IMR-90 (cell line): ENCODE data around the gene TINAGL1. TPM values are rescaled to one million over a fixed set of nuclear protein-coding genes. Genes with fewer than 3 reads are reported as not detected.

Experiments used
- ATAC-seq: fragments of 200-7000 bp; cut with Tn5 transposase; 2 replicates; pipeline ENCODE4 v1.9.1; 2020; ENCODE audit warnings: low read depth, mild to moderate bottlenecking, moderate library complexity
- BruUV-seq: library from RNA; stranded (reverse); fragments of 400-500 nt; replicated peaks from 2 replicates; lab custom pipeline; 2021; lab: Mats Ljungman, UMichigan
- CTCF ChIA-PET: fragments of 300-600 bp; formaldehyde crosslinking; extraction: SDS; loops from one replicate; lab custom pipeline; 2021; ENCODE audit warnings: antibody characterized with exemption; lab: Yijun Ruan, JAX
- POLR2A ChIA-PET: fragments of 300-600 bp; sonication (Branson Sonifier 250); formaldehyde crosslinking; loops from one replicate; lab custom pipeline; 2022; ENCODE audit warnings: antibody characterized with exemption; ENCODE audit not compliant: unreplicated experiment; lab: Charles Lee
- DNase-seq: peaks from one replicate; pipeline ENCODE4 v3.0.0; 2013
- H2AFZ ChIP-seq: replicated peaks from 2 replicates; pipeline ENCODE3; 2013; ENCODE audit warnings: low read length, mild to moderate bottlenecking; ENCODE audit not compliant: poor library complexity
- H2AK5ac ChIP-seq: 2 replicates; pipeline ENCODE4 v1.6.1; 2013; ENCODE audit warnings: low read depth, low read length, inconsistent platforms
- H2AK9ac ChIP-seq: replicated peaks from 2 replicates; pipeline ENCODE3; 2013; ENCODE audit warnings: mild to moderate bottlenecking, low read depth, low read length, moderate library complexity; ENCODE audit not compliant: poor library complexity
- H2BK120ac ChIP-seq: 2 replicates; pipeline ENCODE4 v1.6.1; 2013; ENCODE audit warnings: low read depth, low read length, inconsistent platforms
- H2BK15ac ChIP-seq: 3 replicates; pipeline ENCODE4 v1.6.1; 2013; ENCODE audit warnings: low read depth, low read length, inconsistent platforms
- H2BK20ac ChIP-seq: 2 replicates; pipeline ENCODE4 v1.6.1; 2013; ENCODE audit warnings: low read depth, mild to moderate bottlenecking, inconsistent platforms, low read length, moderate library complexity
- H2BK5ac ChIP-seq: 2 replicates; pipeline ENCODE4 v1.6.1; 2013; ENCODE audit warnings: mild to moderate bottlenecking, low read depth, low read length, inconsistent platforms; ENCODE audit not compliant: poor library complexity, severe bottlenecking
- H3K14ac ChIP-seq: replicated peaks from 2 replicates; pipeline ENCODE4 v1.6.1; 2013; ENCODE audit warnings: low read depth, low read length, inconsistent platforms
- H3K18ac ChIP-seq: 2 replicates; pipeline ENCODE4 v1.6.1; 2013; ENCODE audit warnings: low read depth, low read length, control low read depth
- H3K23ac ChIP-seq: 2 replicates; pipeline ENCODE4 v1.6.1; 2013; ENCODE audit warnings: low read depth, low read length, inconsistent platforms
- H3K27ac ChIP-seq: 2 replicates; pipeline ENCODE4 v1.5.1; 2013; ENCODE audit warnings: mild to moderate bottlenecking, control low read depth, low read length; ENCODE audit not compliant: insufficient read depth
- H3K27me3 ChIP-seq: 2 replicates; pipeline ENCODE4 v1.6.1; 2013; ENCODE audit warnings: low read length; ENCODE audit not compliant: control insufficient read depth, insufficient read depth
- H3K36me3 ChIP-seq: 2 replicates; pipeline ENCODE4 v1.6.1; 2013; ENCODE audit warnings: low read length, mixed read lengths; ENCODE audit not compliant: control insufficient read depth, insufficient read depth
- H3K4ac ChIP-seq: 2 replicates; pipeline ENCODE4 v1.6.1; 2013; ENCODE audit warnings: low read depth, low read length, inconsistent platforms
- H3K4me1 ChIP-seq: 2 replicates; pipeline ENCODE4 v1.6.1; 2013; ENCODE audit warnings: low read length, mixed read lengths; ENCODE audit not compliant: control insufficient read depth, insufficient read depth
- H3K4me2 ChIP-seq: 2 replicates; pipeline ENCODE4 v1.6.1; 2013; ENCODE audit warnings: low read depth, mild to moderate bottlenecking, control low read depth, low read length, moderate library complexity
- H3K4me3 ChIP-seq: 2 replicates; pipeline ENCODE4 v1.5.1; 2013; ENCODE audit warnings: low read depth, mild to moderate bottlenecking, control low read depth, low read length, moderate library complexity; ENCODE audit not compliant: insufficient read depth
- H3K56ac ChIP-seq: 2 replicates; pipeline ENCODE4 v1.6.1; 2013; ENCODE audit warnings: low read length, inconsistent platforms; ENCODE audit not compliant: insufficient read depth; ENCODE audit errors: extremely low read depth
- H3K79me1 ChIP-seq, 2 experiments: 2 replicates each; pipeline ENCODE4 v1.6.1; 2013; ENCODE audit warnings: low read length in 2 of 2, inconsistent platforms in 1 of 2, low read depth in 1 of 2
- H3K9ac ChIP-seq: 2 replicates; pipeline ENCODE4 v1.6.1; 2013; ENCODE audit warnings: low read depth, low read length, control low read depth
- H3K9me1 ChIP-seq: 2 replicates; pipeline ENCODE4 v1.6.1; 2013; ENCODE audit warnings: low read length, inconsistent platforms; ENCODE audit not compliant: insufficient read depth
- H3K9me3 ChIP-seq: 2 replicates; pipeline ENCODE4 v1.6.1; 2013; ENCODE audit warnings: low read length; ENCODE audit not compliant: control insufficient read depth, insufficient read depth
- H4K20me1 ChIP-seq: 2 replicates; pipeline ENCODE4 v1.6.1; 2013; ENCODE audit warnings: low read length, inconsistent platforms; ENCODE audit not compliant: insufficient read depth
- H4K5ac ChIP-seq: 2 replicates; pipeline ENCODE4 v1.6.1; 2013; ENCODE audit warnings: mild to moderate bottlenecking, low read depth, low read length, control low read depth
- H4K8ac ChIP-seq, 2 experiments: 2 replicates each; pipeline ENCODE4 v1.6.1; 2013; ENCODE audit warnings: low read depth in 2 of 2, low read length in 2 of 2, control low read depth in 1 of 2, inconsistent platforms in 1 of 2
- H4K91ac ChIP-seq: 2 replicates; pipeline ENCODE4 v1.6.1; 2013; ENCODE audit warnings: low read depth, low read length, inconsistent platforms; ENCODE audit not compliant: insufficient read depth
- CEBPB ChIP-seq: IDR thresholded peaks from 2 replicates; pipeline ENCODE4 v1.6.1; 2012; ENCODE audit warnings: low read depth, low read length, improper control_type of control experiment
- CHD1 ChIP-seq: IDR thresholded peaks from 2 replicates; pipeline ENCODE4 v1.6.1; 2012; ENCODE audit warnings: low read depth, low read length, improper control_type of control experiment
- CTCF ChIP-seq: conservative IDR thresholded peaks from 2 replicates; pipeline ENCODE4 v1.5.1; 2012; ENCODE audit warnings: mild to moderate bottlenecking, low read depth, low read length, improper control_type of control experiment
- RAD21 ChIP-seq: IDR thresholded peaks from 2 replicates; pipeline ENCODE4 v1.6.1; 2012; ENCODE audit warnings: low read length, improper control_type of control experiment
- RFX5 ChIP-seq: IDR thresholded peaks from 2 replicates; pipeline ENCODE4 v1.8.0; 2012; ENCODE audit warnings: low read depth, mild to moderate bottlenecking, low read length, moderate library complexity
- WGBS, 2 experiments: methylation state at CpG; one replicate each; pipeline versions ENCODE4 v1.1.5 to v1.1.7; 2013; ENCODE audit warnings: missing lambda C conversion rate in 2 of 2; ENCODE audit not compliant: insufficient read length in 1 of 2; ENCODE audit errors: extremely low coverage in 2 of 2; 5-methylcytosine and 5-hydroxymethylcytosine counted together
- dilution Hi-C: fragments of 300-500 bp; cut with HindIII; formaldehyde crosslinking; loops from one replicate; pipeline ENCODE4 v1.14.3; 2018; ENCODE audit warnings: low sequenced_read_pairs; ENCODE audit not compliant: unreplicated experiment
- in situ Hi-C: fragments of 300-500 bp; cut with MboI; formaldehyde crosslinking; loops from 3 replicates; pipeline ENCODE4 v1.14.3; 2019; ENCODE audit warnings: low sequenced_read_pairs, inconsistent platforms, mixed read lengths
- intact Hi-C: fragments of 100-400 bp; cut with micrococcal nuclease; formaldehyde crosslinking; loops from 2 replicates; pipeline ENCODE4 v1.10.0; 2022
- polyA plus RNA-seq, 3 experiments: library from polyadenylated mRNA; depleted of rRNA; stranded (reverse); fragments of >200 nt; gene quantifications; 2 replicates each; pipeline ENCODE4 v1.2.3, GENCODE V29; 2012; ENCODE audit warnings: low replicate concordance in 1 of 3
- total RNA-seq: library from RNA; depleted of rRNA; stranded (reverse); fragments of >200 nt; gene quantifications from 2 replicates; pipeline ENCODE4 v1.2.3, GENCODE V29; 2012

Gene TINAGL1
- total and polyA plus RNA-seq, 2 of the 4 experiments (the other 2 are of a cell fraction), result 0.54 to 1.5 TPM

GRCh38 chr1:31575369-31576140 lies 760 bp upstream of the TINAGL1 start:
- ATAC-seq (no peak), DNase-seq (no peak)
- no peak overlapping the region for H2AK5ac ChIP-seq
- H3K4me1 ChIP-seq, result peaks cover 28% of the 10 kb centered on the region
- H3K9me1 ChIP-seq, result peaks cover 11% of the 10 kb centered on the region
- no peak overlapping the region for H4K91ac ChIP-seq
- H3K23ac ChIP-seq, result no peak overlapping the region
- no TSS peak for BruUV-seq
- H3K27me3 ChIP-seq, result no peaks in the 10 kb centered on the region
- no peak overlapping the region for H2BK15ac ChIP-seq
- dilution Hi-C loops, result no loop called here
- no peak overlapping the region for H3K4me3 ChIP-seq
- H3K4ac ChIP-seq, result no peak overlapping the region
- H2BK120ac ChIP-seq, result no peak overlapping the region
- H3K9ac ChIP-seq, result no peak overlapping the region
- ChIA-PET CTCF (no interaction called here), POLR2A (no interaction called here)
- H3K9me3 ChIP-seq, result no peaks in the 10 kb centered on the region
- TF ChIP-seq CHD1 (no peak), CTCF (no peak), RFX5 (no peak), CEBPB (peak; percentile 52; the same call in 1 of the 2 replicates), RAD21 (no peak)
- intact Hi-C loops, result no loop called here
- H2AK9ac ChIP-seq, result no peak overlapping the region
- no CpG with 5 or more reads among the region's 11 CpGs for WGBS, 2 experiments
- in situ Hi-C loops, result no loop called here
- no peak overlapping the region for H3K27ac ChIP-seq
- no peaks in the 10 kb centered on the region for H3K36me3 ChIP-seq
- no peak overlapping the region for H4K5ac ChIP-seq
- no peak overlapping the region for H4K8ac ChIP-seq
- H2BK5ac ChIP-seq, result no peak overlapping the region
- no peak overlapping the region for H3K56ac ChIP-seq
- H4K20me1 ChIP-seq, result peaks cover 5% of the 10 kb centered on the region
- no peak overlapping the region for H3K4me2 ChIP-seq
- H2BK20ac ChIP-seq, result no peak overlapping the region
- H3K14ac ChIP-seq, result no peak overlapping the region
- H3K79me1 ChIP-seq, result no peaks in the 10 kb centered on the region
- H3K18ac ChIP-seq, result no peak overlapping the region
- no peak overlapping the region for H2AFZ ChIP-seq
